ENCODE results near the gene PSD2. TPM values are rescaled to one million over a fixed set of nuclear protein-coding genes. Genes with fewer than 3 reads are reported as not detected.

Gene PSD2
- total and polyA plus RNA-seq, 11 donors, result 0.04 to 0.11 (median 0.04) TPM; not detected in 8

DNA sequence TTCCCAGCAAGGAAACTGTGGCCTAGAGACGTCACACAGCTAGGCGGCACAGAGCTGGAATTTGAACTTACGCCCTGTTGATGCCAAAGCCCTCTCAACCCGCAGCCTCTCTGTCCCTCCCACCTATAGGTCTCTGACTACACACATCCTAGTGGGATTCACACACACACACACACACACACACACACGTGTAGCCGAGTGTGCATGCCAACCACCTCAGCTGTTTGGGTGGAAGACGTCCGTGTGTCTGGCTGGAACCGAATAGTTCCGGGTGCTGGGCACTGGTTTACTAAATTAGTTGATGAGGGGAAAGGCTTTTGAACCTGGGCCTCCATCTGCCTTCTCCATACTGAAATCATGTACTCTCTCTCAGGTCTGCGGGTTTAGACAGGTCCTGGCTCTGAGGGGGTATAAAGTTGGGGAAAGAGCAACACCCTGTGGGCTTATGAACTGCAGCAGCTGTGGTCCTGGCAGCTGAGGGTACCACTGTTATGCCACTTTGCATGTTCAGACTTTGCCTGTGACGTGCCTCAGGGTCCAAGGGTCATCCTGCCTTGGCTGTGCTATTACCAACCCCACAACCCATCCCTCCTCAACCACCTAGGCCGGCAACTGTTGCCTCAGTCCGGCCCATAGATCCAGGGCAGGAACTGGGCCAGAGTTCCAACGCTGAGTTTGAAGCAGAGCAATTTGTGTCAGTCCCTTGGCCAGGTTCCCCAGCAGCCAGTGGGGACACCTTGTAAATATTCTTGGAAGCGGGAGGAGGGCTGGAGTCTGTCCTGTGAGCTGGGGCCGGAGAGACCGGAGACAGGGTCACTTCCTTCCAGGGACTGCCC is 50.5 kb downstream of the PSD2 start:
- intact Hi-C loops (cut with DNase I), result loop anchor here in 7 of 10 donors (2.0 to 10.0 kb wide), 4 partner anchors 59 to 329 kb away; no protein-coding TSS in a partner anchor
- peak; percentile 16 to 35 (median 26) for ATAC-seq

GRCh38 chr5:139847091-139847490 is 51.5 kb downstream of the PSD2 start:
- peaks cover 0 to 9% (median 0%) of the 10 kb centered on the region in 9 donors for H3K27me3 ChIP-seq
- DNase-seq (no peak), ATAC-seq (no peak)
- no peaks in the 10 kb centered on the region for H3K9me3 ChIP-seq
- no peak overlapping the region for H3K4me3 ChIP-seq
- WGBS, 4 donors, result 57 to 67% (median 66%) methylated on average over 10 of the region's 10 CpGs
- H3K4me1 ChIP-seq, result peaks cover 0 to 29% (median 9%) of the 10 kb centered on the region in 12 donors
- H3K36me3 ChIP-seq, result peaks cover 0 to 18% (median 7%) of the 10 kb centered on the region in 9 donors
- no peak for TF ChIP-seq POLR2A (IDR thresholded peaks at IDR 0.05)
- TF ChIP-seq, protein P1, sequence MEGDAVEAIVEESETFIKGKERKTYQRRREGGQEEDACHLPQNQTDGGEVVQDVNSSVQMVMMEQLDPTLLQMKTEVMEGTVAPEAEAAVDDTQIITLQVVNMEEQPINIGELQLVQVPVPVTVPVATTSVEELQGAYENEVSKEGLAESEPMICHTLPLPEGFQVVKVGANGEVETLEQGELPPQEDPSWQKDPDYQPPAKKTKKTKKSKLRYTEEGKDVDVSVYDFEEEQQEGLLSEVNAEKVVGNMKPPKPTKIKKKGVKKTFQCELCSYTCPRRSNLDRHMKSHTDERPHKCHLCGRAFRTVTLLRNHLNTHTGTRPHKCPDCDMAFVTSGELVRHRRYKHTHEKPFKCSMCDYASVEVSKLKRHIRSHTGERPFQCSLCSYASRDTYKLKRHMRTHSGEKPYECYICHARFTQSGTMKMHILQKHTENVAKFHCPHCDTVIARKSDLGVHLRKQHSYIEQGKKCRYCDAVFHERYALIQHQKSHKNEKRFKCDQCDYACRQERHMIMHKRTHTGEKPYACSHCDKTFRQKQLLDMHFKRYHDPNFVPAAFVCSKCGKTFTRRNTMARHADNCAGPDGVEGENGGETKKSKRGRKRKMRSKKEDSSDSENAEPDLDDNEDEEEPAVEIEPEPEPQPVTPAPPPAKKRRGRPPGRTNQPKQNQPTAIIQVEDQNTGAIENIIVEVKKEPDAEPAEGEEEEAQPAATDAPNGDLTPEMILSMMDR (IDR thresholded peaks at IDR 0.05), result no peak
- no peak overlapping the region for H3K27ac ChIP-seq
- intact Hi-C loops (cut with DNase I), result loop anchor here in 5 of 10 donors (5.0 to 10.0 kb wide), 3 partner anchors 60 to 330 kb away; no protein-coding TSS in a partner anchor

More for the DNA sequence above, 50.5 kb downstream of the PSD2 start:
- H3K27ac ChIP-seq, result no peak overlapping the region
- TF ChIP-seq POLR2A (IDR thresholded peaks at IDR 0.05), result no peak
- TF ChIP-seq, protein P1 (IDR thresholded peaks at IDR 0.05), result no peak
- H3K4me1 ChIP-seq, result peaks cover 0 to 29% (median 9%) of the 10 kb centered on the region in 12 donors
- DNase-seq, result peak in 2 of 5 donors; percentile 29 to 38
- WGBS, 4 donors, result 69 to 80% (median 71%) methylated on average over 17 to 18 of the region's 18 CpGs
- peaks cover 0 to 9% (median 0%) of the 10 kb centered on the region in 9 donors for H3K27me3 ChIP-seq
- H3K36me3 ChIP-seq, result peaks cover 0 to 8% (median 0%) of the 10 kb centered on the region in 9 donors
- no peaks in the 10 kb centered on the region for H3K9me3 ChIP-seq
- no peak overlapping the region for H3K4me3 ChIP-seq

- DNase-seq (peak; percentile 46 to 80 (median 61)), ATAC-seq (peak in 3 of 4 donors; percentile 44 to 69 (median 66))
- TF ChIP-seq POLR2A (IDR thresholded peaks at IDR 0.05), result no peak
- TF ChIP-seq, protein P1 (IDR thresholded peaks at IDR 0.05), result no peak
- intact Hi-C loops (cut with DNase I), result loop anchor here in 5 of 10 donors (5.0 to 10.0 kb wide), 3 partner anchors 61 to 331 kb away; no protein-coding TSS in a partner anchor
- peaks cover 0 to 9% (median 0%) of the 10 kb centered on the region in 9 donors for H3K27me3 ChIP-seq
- H3K9me3 ChIP-seq, result no peaks in the 10 kb centered on the region
- WGBS, 4 donors, result 1 to 12% (median 5%) methylated on average over 28 to 107 of the region's 107 CpGs
- H3K4me3 ChIP-seq, result peak overlapping the region; percentile 39 to 82 (median 66)
- peak overlapping the region in 11 of 12 donors; percentile 28 to 76 (median 55) for H3K27ac ChIP-seq
- H3K36me3 ChIP-seq, result peaks cover 0 to 26% (median 9%) of the 10 kb centered on the region in 9 donors
- H3K4me1 ChIP-seq, result peaks cover 0 to 29% (median 9%) of the 10 kb centered on the region in 12 donors
These were observed 52.3 kb downstream of the PSD2 start for GRCh38 chr5:139847790-139848507.

Data from heart left ventricle (tissue), 16 donors.